Vagina (tissue), 2 donors: ENCODE data around the gene ASB16. TPM values are rescaled to one million over a fixed set of nuclear protein-coding genes. Genes with fewer than 3 reads are reported as not detected.

Source experiments
- DNase-seq, 2 donors: peaks; one replicate each; pipeline ENCODE4 v3.0.0-alpha.2; 2017; ENCODE audit errors: extremely low spot score in 2 of 2
- H3K27ac ChIP-seq: fragments of 200-600 bp; sonication (generic); one replicate; pipeline ENCODE4 v1.5.1; 2019
- H3K27me3 ChIP-seq: fragments of 200-600 bp; sonication (generic); one replicate; pipeline ENCODE4 v1.5.1; 2019
- H3K36me3 ChIP-seq, 2 donors: fragments of 200-600 bp; sonication (generic); one replicate each; pipeline ENCODE4 v1.5.1; 2017 to 2019
- H3K4me1 ChIP-seq: fragments of 200-600 bp; sonication (generic); one replicate; pipeline ENCODE4 v1.5.1; 2019
- H3K4me3 ChIP-seq, 2 donors: fragments of 200-600 bp; sonication (generic); 1 replicate in 1 of 2; 2 replicates in 1 of 2; pipeline ENCODE4 v1.5.1; 2016 to 2019
- H3K9me3 ChIP-seq: fragments of 200-600 bp; sonication (generic); one replicate; pipeline ENCODE4 v1.5.1; 2019
- CTCF ChIP-seq, 3 experiments: fragments of 450-650 bp in 2 of 3; fragments of 200-600 bp in 1 of 3; sonication (generic) in 1 of 3; IDR thresholded peaks; one replicate each; pipeline ENCODE4 v1.5.1; 2017 to 2019; ENCODE audit warnings: antibody characterized with exemption in 3 of 3, mild to moderate bottlenecking in 2 of 3, moderate library complexity in 2 of 3
- POLR2A ChIP-seq, 2 donors: fragments of 450-650 bp; IDR thresholded peaks; one replicate each; pipeline ENCODE4 v1.6.1; 2017; ENCODE audit warnings: antibody characterized with exemption in 2 of 2, mild to moderate bottlenecking in 2 of 2, moderate library complexity in 2 of 2
- POLR2AphosphoS5 ChIP-seq, 2 donors: sonication (generic); formaldehyde crosslinking; IDR thresholded peaks; one replicate each; pipeline ENCODE4 v1.9.0; 2017; ENCODE audit warnings: antibody characterized with exemption in 2 of 2, mild to moderate bottlenecking in 2 of 2, low read depth in 1 of 2; ENCODE audit not compliant: insufficient read depth in 1 of 2
- intact Hi-C: fragments of 100-400 bp; cut with DNase I; formaldehyde crosslinking; loops from one replicate; pipeline ENCODE4 v1.15.1; 2023
- total RNA-seq: library from RNA; depleted of rRNA; stranded (reverse); fragments of >200 nt; gene quantifications from one replicate; pipeline ENCODE4 v1.2.3, GENCODE V29; 2016

ASB16 gene
- total RNA-seq, 1 donor from 2014 or later: not detected

GRCh38 chr17:44219108-44219615 is 48.7 kb downstream of the ASB16 start:
- H3K27ac ChIP-seq: peak overlapping the region; percentile 100
- peak overlapping the region; percentile 76 to 92 for H3K4me3 ChIP-seq
- H3K27me3 ChIP-seq: no peaks in the 10 kb centered on the region
- H3K9me3 ChIP-seq: no peaks in the 10 kb centered on the region
- intact Hi-C loops: no loop called here
- H3K4me1 ChIP-seq: peaks cover 45% of the 10 kb centered on the region
- peaks cover 0 to 23% of the 10 kb centered on the region in 2 donors for H3K36me3 ChIP-seq
- TF ChIP-seq POLR2A (IDR thresholded peaks at IDR 0.05) (peak in 1 of 2 donors; percentile 3), POLR2AphosphoS5 (IDR thresholded peaks at IDR 0.05; ENCODE audit: insufficient read depth in 1 of 2, low read depth in 1 of 2) (no peak), CTCF (IDR thresholded peaks at IDR 0.05) (peak in 1 of 3 experiments; percentile 34)
- DNase-seq: no peak

- Histone ChIP-seq H3K36me3 (peaks cover 0 to 17% of the 10 kb centered on the region in 2 donors), H3K27ac (peak within 1 kb of the TSS; percentile 100), H3K4me1 (peaks cover 45% of the 10 kb centered on the region), H3K27me3 (no peaks in the 10 kb centered on the region), H3K4me3 (peak within 1 kb of the TSS; percentile 76 to 92), H3K9me3 (no peaks in the 10 kb centered on the region)
- intact Hi-C loops: no loop called here
- TF ChIP-seq POLR2A (IDR thresholded peaks at IDR 0.05): no peak
- no peak for TF ChIP-seq CTCF (IDR thresholded peaks at IDR 0.05)
- no peak for DNase-seq
Observed at GRCh38 chr17:44219616-44220212, 49.2 kb downstream of the ASB16 start, which contains the start of gene UBTF. Gene UBTF, minus strand, starts transcription at chr17:44219675. Its CDS starts 1,446 bp downstream, at chr17:44218229.

- Histone ChIP-seq H3K4me1 (peaks cover 45% of the 10 kb centered on the region), H3K9me3 (no peaks in the 10 kb centered on the region), H3K4me3 (peak overlapping the region; percentile 76 to 92), H3K27ac (peak overlapping the region; percentile 100), H3K36me3 (peaks cover 0 to 10% of the 10 kb centered on the region in 2 donors), H3K27me3 (no peaks in the 10 kb centered on the region)
- intact Hi-C loops: no loop called here
- no peak for DNase-seq
- no peak for TF ChIP-seq POLR2A (IDR thresholded peaks at IDR 0.05)
- TF ChIP-seq CTCF (IDR thresholded peaks at IDR 0.05): no peak
- peak in 1 of 2 donors; percentile 44 for TF ChIP-seq POLR2AphosphoS5 (IDR thresholded peaks at IDR 0.05; ENCODE audit: insufficient read depth in 1 of 2, low read depth in 1 of 2)
Observed at GRCh38 chr17:44220213-44221083, 49.9 kb downstream of the ASB16 start.

- no peak for DNase-seq
Observed at GRCh38 chr17:44221084-44221861, 50.8 kb downstream of the ASB16 start.

More at GRCh38 chr17:44221084-44221861, 50.8 kb downstream of the ASB16 start:
- Histone ChIP-seq H3K27ac (peak overlapping the region; percentile 100), H3K4me1 (peaks cover 44% of the 10 kb centered on the region), H3K9me3 (no peaks in the 10 kb centered on the region), H3K36me3 (peaks cover 0 to 2% of the 10 kb centered on the region in 2 donors), H3K27me3 (no peaks in the 10 kb centered on the region), H3K4me3 (peak overlapping the region; percentile 76 to 92)
- intact Hi-C loops: no loop called here
- TF ChIP-seq POLR2AphosphoS5 (IDR thresholded peaks at IDR 0.05; ENCODE audit: insufficient read depth in 1 of 2, low read depth in 1 of 2) (no peak), CTCF (IDR thresholded peaks at IDR 0.05) (no peak), POLR2A (IDR thresholded peaks at IDR 0.05) (no peak)
